Inferior parietal cortex (tissue), 1 donor: ENCODE data around the gene SNAPC2.
A peak's percentile ranks its signal among the peaks of the same experiment; 100 is the strongest.
"Not testable (repeated sequence)": the region's sequence is repeated elsewhere in the genome, so short reads cannot be mapped to it uniquely, and the experiment has no call there.

Experiments
- DNase-seq: peaks from one replicate; pipeline ENCODE4 v3.0.0-alpha.2; 2016; ENCODE audit errors: extremely low spot score

The SNAPC2 gene

DNA sequence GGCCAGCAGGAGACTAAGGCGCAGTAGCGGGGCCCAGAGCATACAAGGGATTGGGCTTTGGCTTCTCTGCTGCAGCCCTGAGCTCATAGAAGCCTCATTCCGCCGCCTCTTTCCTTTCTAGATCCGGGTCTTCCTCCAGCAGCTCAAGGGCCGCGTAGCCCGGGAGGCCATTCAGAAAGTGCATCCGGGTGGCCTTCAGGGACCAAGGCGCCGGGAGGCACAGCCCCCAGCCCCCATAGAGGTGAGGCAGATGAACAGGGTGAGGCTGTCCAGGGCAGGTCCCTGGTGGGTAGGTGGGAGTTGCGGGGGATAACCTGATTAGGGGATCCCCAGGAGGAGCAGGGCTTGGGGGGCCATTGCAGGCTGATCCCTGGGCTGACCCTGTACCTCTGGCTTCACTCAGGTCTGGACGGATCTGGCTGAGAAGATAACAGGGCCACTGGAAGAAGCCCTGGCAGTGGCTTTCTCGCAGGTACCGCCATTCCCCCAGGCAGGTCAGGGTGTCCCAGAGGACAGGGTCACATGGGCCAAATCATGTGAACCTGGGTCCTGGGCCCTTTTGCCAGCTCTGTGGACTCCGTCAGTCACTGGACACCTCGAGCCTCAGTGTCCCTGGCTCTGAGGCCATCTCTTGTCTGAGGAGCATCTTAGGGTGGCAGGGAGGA, 1.3 kb downstream of the SNAPC2 start:
- peak; percentile 24 for DNase-seq

GRCh38 chr19:7921967-7922835, 2.1 kb downstream of the SNAPC2 start:
- no peak for DNase-seq

- DNase-seq, result no peak
Observed at GRCh38 chr19:7922836-7923195, 2.7 kb downstream of the SNAPC2 start.

DNA sequence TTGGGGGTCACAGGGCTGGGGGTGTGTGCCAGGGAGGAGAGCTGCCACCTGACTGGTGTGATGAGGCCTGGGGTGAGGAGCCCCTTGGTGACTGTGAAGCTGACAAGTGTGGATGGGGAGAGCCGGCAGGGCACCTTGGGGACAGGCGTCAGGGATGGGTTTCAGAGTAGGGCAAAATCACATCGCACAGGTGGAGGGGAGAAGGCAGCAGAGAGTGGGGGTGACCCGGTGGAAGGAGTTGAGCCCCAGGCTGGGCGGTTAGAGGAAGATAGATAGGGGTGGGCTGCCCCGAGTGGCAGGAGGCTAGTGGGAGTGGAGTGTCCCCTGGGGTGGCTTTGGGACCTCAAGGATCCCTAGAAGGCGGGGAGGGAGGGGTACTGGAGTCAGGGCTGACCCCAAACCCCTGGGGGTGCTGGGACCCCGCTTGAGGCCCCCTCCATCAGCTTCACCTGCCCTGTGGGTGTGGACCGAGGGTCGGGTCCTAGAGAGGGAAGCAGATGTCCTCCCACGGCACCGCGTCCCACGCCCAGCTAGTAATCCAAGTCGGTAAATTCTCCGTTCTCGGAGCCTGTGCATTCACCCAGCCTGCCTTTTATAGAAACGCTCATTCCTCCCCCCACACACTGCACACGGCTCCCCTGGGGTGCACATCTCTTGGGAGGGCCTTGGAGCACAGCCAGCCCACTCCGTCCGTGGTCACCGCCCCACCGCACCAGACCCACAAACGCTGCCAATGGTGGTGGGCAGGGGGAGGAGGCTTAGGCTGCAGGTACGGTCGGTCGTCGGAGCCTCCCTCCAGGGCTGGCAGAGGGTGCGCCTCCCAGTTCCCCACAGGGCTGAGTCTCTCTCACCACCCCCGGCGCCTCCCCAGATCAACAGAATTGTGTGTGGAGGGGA, 3.4 kb downstream of the SNAPC2 start:
- DNase-seq, result no peak

GRCh38 chr19:7924241-7924640, 4.1 kb downstream of the SNAPC2 start:
- DNase-seq, result no peak

GRCh38 chr19:7924651-7925170, 4.6 kb downstream of the SNAPC2 start:
- no peak for DNase-seq

DNA sequence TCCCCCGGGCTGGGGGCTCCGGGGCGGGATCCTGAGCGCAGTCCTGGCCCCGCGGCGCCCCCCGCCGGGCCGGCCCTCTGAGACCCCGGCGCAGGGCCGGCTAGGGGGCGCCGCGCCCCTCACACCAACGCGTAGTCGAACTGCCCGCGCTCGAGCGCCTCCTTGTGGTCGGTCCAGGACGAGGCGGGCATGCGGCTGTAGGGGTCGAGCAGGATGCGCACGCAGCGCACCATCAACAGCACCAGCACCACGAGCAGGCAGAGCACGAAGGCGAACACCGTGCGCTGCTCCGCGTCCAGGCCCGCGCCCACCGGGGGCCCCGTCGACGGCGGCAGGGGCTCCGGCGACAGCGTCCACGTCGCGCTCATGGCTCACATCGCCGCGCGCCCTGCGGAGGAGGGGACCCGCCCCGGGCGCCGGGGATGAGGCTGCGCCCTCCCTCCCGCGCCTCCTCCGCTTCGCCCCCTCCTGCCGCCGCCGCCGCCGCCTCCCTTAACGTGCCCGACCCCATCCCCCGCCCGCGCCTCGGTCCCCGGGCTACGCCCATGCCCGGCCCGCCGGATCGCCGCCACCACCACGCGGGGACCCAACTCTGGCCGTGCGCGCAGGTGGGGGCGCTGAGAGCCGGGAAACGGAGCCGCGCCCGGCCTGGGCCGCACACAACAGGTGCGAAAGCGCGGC, 5.2 kb downstream of the SNAPC2 start:
- peak; percentile 38 for DNase-seq

- no peak for DNase-seq
Observed at GRCh38 chr19:7926021-7926726, 6.0 kb downstream of the SNAPC2 start, which contains the start of gene CTXN1. Gene CTXN1 (minus strand): TSS chr19:7926135. CDS start chr19:7925538, 597 bp downstream.

GRCh38 chr19:7926727-7927604, 6.8 kb downstream of the SNAPC2 start:
- DNase-seq, result no peak

- DNase-seq, result no peak
Observed at GRCh38 chr19:7927605-7928333, 7.6 kb downstream of the SNAPC2 start.

GRCh38 chr19:7928334-7928706, 8.2 kb downstream of the SNAPC2 start:
- DNase-seq, result no peak

DNA sequence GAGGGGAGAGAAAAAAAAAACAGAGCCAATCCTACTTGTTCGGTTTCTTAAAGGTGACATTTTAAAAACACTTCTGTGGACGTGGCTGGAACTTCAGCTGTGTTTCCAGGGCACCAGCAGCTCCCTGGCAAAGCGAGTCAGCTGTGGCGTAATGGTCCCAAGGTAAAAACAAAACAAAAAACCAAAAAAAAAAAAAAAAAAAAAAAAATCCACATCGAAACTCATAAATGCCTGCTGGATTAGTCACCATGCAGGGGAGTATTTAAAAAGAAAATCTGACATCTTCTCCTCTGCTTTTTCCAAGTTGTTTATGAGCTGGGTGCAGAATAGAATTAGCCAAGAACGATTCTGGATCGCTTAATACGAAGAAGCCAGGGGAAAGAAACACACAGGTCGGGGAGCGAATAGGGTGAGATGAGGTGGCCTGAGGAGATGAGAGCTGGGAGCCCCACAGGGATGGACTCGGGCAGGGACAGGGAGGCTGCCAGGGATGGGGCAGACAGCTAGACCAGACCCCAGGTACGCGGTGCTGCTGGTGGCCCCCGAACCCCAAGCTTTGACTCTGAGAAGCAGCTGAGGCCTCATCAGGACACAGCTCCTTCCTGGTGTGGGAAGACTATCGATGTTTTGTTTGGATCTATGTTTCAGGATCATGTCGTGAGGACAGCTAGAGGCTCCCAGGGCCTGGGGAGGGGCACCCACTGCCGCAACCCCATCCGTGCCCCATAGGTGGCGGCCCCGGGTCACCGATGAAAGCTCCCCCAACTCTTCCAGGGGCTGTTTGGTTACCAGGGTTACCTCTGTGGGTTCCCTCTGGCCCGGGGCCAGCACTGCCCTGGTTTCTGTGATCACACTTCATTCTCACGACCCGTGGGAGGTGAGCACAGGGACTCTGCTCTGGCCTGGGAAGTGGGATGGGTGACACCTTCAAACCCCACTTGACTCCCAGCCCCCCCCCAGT, 8.9 kb downstream of the SNAPC2 start:
- DNase-seq, result peak; percentile 34

DNA sequence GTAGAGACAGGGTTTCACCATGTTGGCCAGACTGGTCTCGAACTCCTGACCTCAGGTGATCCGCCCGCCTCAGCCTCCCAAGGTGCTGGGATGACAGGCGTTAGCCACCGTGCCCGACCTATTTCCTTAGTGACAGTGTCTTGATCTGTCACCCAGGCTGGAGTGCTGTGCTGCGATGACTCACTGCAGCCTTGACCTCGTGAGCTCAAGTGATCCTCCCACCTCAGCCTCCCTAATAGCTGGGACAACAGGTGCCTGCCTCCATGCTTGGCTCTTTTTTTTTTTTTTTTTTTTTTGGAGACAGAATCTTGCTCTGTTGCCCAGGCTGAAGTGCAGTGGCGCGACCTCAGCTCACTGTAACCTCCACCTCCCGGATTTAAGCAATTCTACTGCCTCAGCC, 9.9 kb downstream of the SNAPC2 start:
- not testable (repeated sequence) for DNase-seq

GRCh38 chr19:7930765-7931164, 10.6 kb downstream of the SNAPC2 start:
- DNase-seq, result no peak

GRCh38 chr19:7931221-7932061, 11.3 kb downstream of the SNAPC2 start:
- DNase-seq, result no peak

- no peak for DNase-seq
Observed at GRCh38 chr19:7932276-7932929, 12.3 kb downstream of the SNAPC2 start.
